ENCODE data around the gene SNED1.

DNA sequence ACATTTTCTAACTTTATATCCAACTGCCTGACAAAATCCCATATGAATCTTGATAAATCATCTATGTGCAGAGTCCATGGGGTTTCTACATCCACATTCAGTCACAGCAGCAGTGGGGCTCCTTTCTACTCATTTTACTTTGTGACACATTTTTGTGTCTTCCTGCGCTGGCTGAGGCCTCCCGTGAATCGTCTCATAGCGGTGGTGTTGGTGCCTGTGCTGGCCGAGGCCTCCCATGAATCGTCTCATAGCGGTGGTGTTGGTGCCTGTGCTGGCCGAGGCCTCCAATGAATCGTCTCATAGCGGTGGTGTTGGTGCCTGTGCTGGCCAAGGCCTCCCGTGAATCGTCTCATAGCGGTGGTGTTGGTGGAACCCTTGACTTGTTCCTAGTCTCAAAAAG is 17.0 kb downstream of the SNED1 start:
- TF ChIP-seq, protein P1, sequence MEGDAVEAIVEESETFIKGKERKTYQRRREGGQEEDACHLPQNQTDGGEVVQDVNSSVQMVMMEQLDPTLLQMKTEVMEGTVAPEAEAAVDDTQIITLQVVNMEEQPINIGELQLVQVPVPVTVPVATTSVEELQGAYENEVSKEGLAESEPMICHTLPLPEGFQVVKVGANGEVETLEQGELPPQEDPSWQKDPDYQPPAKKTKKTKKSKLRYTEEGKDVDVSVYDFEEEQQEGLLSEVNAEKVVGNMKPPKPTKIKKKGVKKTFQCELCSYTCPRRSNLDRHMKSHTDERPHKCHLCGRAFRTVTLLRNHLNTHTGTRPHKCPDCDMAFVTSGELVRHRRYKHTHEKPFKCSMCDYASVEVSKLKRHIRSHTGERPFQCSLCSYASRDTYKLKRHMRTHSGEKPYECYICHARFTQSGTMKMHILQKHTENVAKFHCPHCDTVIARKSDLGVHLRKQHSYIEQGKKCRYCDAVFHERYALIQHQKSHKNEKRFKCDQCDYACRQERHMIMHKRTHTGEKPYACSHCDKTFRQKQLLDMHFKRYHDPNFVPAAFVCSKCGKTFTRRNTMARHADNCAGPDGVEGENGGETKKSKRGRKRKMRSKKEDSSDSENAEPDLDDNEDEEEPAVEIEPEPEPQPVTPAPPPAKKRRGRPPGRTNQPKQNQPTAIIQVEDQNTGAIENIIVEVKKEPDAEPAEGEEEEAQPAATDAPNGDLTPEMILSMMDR (IDR thresholded peaks at IDR 0.05; ENCODE audit: low read length) = no peak
- TF ChIP-seq EZH2 (optimal IDR thresholded peaks at IDR 0.05; ENCODE audit: low read depth, low read length) (no peak), EZH2phosphoT487 (IDR thresholded peaks at IDR 0.05; ENCODE audit: low read length) (no peak)
